HG03378 (cell line): Measurements from ENCODE around the gene CYP17A1.
"Not testable (repeated sequence)": the region's sequence is repeated elsewhere in the genome, so short reads cannot be mapped to it uniquely, and the experiment has no call there.

Experiments
- ATAC-seq: cut with Tn5 transposase; IDR thresholded peaks from one replicate; pipeline ENCODE4 v1.9.1; 2021; ENCODE audit warnings: mild to moderate bottlenecking, moderate library complexity; ENCODE audit not compliant: unreplicated experiment

Gene CYP17A1

GRCh38 chr10:102838276-102838927 lies 1.2 kb upstream of the CYP17A1 start:
- ATAC-seq = not testable (repeated sequence)

GRCh38 chr10:102835007-102835482 lies 2.2 kb downstream of the CYP17A1 start:
- ATAC-seq = no peak

DNA sequence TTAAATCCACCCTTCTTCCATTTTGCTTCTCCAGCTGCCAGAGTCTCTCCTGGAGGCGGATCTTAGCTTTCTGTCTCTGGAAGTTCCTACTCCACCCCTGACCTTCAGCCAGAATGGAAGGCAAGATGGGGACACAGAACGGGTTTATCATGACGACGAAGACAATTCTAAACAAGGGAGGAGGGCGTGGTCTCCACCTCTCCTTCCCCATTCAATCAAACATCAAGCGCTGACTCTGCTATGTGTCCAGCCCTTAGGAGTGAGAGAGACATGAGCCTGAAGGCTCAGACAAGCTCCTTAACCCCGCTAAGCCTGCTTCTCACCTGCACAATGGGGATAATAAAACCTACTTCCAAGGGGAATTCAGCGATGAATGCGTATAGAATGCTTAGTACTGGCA lies 3.1 kb downstream of the CYP17A1 start:
- no peak for ATAC-seq

DNA sequence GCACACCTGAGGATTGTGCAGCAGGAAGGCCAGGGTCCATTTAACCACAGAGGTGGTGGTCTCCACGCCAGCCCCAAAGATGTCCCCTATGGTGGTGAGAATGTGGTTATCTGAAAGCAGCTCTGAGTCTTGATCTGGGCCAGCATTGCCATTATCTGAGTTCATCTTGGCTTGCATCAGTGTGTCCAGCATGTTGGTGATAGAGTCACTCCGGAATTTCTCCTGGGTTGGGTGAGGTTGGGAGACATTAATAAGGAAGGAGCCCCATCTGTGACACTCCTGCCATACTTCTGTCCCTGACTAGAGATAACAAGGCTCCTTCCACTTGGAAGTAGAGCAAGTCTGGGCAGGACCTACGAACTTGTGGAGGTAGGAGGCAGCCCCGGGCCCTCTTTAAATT lies 4.2 kb downstream of the CYP17A1 start:
- ATAC-seq = no peak

GRCh38 chr10:102832248-102832647 lies 5.0 kb downstream of the CYP17A1 start:
- ATAC-seq = no peak

- ATAC-seq = no peak
Measured at GRCh38 chr10:102831322-102832071, 5.7 kb downstream of the CYP17A1 start.

- ATAC-seq = no peak
Measured at GRCh38 chr10:102827597-102827975, 9.6 kb downstream of the CYP17A1 start.

DNA sequence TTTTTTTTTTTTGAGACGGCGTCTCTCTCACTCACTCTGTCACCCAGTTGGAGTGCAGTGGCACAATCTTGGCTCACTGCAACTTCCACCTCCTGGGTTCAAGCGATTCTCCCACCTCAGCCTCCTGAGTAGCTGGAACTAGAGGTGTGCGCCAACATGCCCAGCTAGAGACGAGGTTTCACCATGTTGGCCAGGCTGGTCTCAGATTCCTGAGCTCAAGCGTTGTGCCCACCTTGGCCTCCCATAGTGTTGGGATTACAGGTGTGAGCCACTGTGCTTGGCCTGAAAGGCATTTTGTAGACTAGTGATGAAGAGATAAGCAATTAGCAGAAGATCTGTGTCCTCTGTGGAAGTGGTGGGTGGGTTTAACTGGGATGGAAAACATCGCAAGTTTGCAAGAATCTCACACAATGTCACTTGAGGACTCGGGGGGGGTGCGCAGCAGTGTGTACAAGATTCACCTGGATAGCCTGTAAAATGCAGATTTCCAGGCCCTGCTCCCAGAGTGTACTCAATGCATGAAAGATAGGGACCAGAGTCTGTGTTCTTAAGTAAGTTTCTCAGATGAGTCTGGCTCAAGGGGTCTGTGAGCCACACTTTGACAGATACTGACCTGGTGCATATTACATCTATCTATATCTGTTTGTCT lies 10.9 kb downstream of the CYP17A1 start:
- no peak for ATAC-seq

GRCh38 chr10:102824664-102825063 lies 12.5 kb downstream of the CYP17A1 start:
- ATAC-seq = no peak

GRCh38 chr10:102822222-102822621 lies 15.0 kb downstream of the CYP17A1 start:
- ATAC-seq = no peak

GRCh38 chr10:102820008-102820407 lies 17.2 kb downstream of the CYP17A1 start:
- ATAC-seq = not testable (repeated sequence)

- no peak for ATAC-seq
Measured at GRCh38 chr10:102819054-102819453, 18.2 kb downstream of the CYP17A1 start.

DNA sequence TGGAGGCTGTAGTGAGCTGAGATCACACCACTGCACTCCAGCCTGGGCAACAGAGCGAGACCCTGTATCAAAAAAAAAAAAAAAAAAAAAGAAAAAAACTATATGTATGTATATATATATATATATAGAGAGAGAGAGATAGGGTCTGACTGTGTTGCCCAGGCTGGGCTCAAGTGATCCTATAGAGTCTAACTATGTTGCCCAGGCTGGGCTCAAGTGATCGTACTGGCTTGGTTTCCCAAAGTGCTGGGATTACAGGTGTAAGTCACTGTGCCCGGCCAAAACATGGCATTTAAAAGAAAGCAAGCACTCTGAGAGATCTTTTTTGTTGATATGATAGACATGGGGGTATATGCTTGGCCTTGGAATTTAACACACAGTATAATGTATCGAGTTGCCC lies 20.0 kb downstream of the CYP17A1 start:
- ATAC-seq = no peak

DNA sequence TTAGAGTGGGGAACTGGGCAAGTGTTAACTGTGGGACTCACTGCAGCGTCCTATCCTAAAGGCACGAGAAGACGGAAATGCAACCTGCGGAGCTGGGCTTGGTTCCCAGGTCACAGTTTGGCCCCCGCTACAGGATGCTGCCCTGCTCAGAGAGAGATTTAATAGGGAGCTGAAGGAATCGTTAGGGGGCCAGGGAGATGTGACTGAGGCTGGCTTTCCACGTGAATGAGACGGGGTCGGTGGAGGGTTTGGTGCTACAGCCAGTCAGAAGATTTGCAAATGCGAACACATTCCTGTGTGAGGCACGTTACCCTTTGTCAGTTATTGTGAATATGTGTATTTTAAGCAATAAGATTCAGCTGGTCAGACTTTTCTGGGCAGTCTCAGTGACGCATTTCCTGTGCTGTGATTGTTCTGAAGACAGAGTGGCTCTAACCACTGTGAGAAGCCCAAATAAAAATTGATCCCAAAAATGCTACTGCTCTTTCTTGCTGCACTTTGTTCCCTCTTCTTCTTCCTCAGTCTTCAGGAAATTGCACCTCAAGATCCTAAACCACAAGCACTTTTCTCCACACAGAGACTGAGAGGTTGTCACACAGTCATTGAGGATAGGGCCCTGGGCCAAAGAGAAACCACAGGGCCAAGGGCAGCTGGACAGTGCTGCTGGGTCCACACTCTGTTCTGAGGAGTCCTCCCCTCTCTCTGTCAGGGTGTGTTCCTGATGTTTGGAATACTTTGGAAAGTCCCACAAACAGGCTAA lies 21.2 kb downstream of the CYP17A1 start:
- no peak for ATAC-seq

GRCh38 chr10:102814873-102815661 lies 22.1 kb downstream of the CYP17A1 start:
- no peak for ATAC-seq

- no peak for ATAC-seq
Measured at GRCh38 chr10:102814453-102814871, 22.8 kb downstream of the CYP17A1 start.

- ATAC-seq = no peak
Measured at GRCh38 chr10:102813734-102814452, 23.3 kb downstream of the CYP17A1 start.

GRCh38 chr10:102813017-102813541 lies 24.1 kb downstream of the CYP17A1 start:
- ATAC-seq = no peak

- ATAC-seq = no peak
Measured at GRCh38 chr10:102812231-102812876, 24.9 kb downstream of the CYP17A1 start.
